ENCODE data around the gene NKPD1.

Gene NKPD1

GRCh38 chr19:45113628-45114027 is 47.2 kb downstream of the NKPD1 start:
- TF ChIP-seq TAF1 (IDR thresholded peaks at IDR 0.05; ENCODE audit: low read depth) (no peak), TCF12 (IDR thresholded peaks at IDR 0.05; ENCODE audit: low read depth) (no peak), TEAD4 (IDR thresholded peaks at IDR 0.05) (no peak), CEBPB (IDR thresholded peaks at IDR 0.05) (no peak), RAD21 (IDR thresholded peaks at IDR 0.05; ENCODE audit: low read depth) (no peak), USF1 (IDR thresholded peaks at IDR 0.05) (no peak)

GRCh38 chr19:45112111-45112827 is 48.5 kb downstream of the NKPD1 start:
- TF ChIP-seq ZBTB7A (IDR thresholded peaks at IDR 0.05; ENCODE audit: low read depth) (no peak), CREB1 (IDR thresholded peaks at IDR 0.05; ENCODE audit: low read depth) (no peak), FOXM1 (IDR thresholded peaks at IDR 0.05; ENCODE audit: borderline replicate concordance, low read depth) (no peak), RAD21 (IDR thresholded peaks at IDR 0.05; ENCODE audit: low read depth) (no peak), TCF12 (IDR thresholded peaks at IDR 0.05; ENCODE audit: low read depth) (no peak), NFIC (IDR thresholded peaks at IDR 0.05) (no peak), MAX (IDR thresholded peaks at IDR 0.05) (no peak), EP300 (IDR thresholded peaks at IDR 0.05; ENCODE audit: borderline replicate concordance) (no peak), TEAD4 (IDR thresholded peaks at IDR 0.05) (no peak), TAF1 (IDR thresholded peaks at IDR 0.05; ENCODE audit: low read depth) (no peak), EGR1 (IDR thresholded peaks at IDR 0.05) (no peak), REST (IDR thresholded peaks at IDR 0.05; ENCODE audit: low read depth) (no peak), USF1 (IDR thresholded peaks at IDR 0.05) (no peak), CEBPB (IDR thresholded peaks at IDR 0.05) (no peak), YY1 (IDR thresholded peaks at IDR 0.05; ENCODE audit: low read depth) (no peak)
